Vagina (tissue), 2 donors: ENCODE measurements around the gene ARHGAP18. TPM values are rescaled to one million over a fixed set of nuclear protein-coding genes. Genes with fewer than 3 reads are reported as not detected.

Experiments
- DNase-seq, 2 donors: peaks; one replicate each; pipeline ENCODE4 v3.0.0-alpha.2; 2017; ENCODE audit errors: extremely low spot score in 2 of 2
- H3K27ac ChIP-seq: fragments of 200-600 bp; sonication (generic); one replicate; pipeline ENCODE4 v1.5.1; 2019
- H3K27me3 ChIP-seq: fragments of 200-600 bp; sonication (generic); one replicate; pipeline ENCODE4 v1.5.1; 2019
- H3K36me3 ChIP-seq, 2 donors: fragments of 200-600 bp; sonication (generic); one replicate each; pipeline ENCODE4 v1.5.1; 2017 to 2019
- H3K4me1 ChIP-seq: fragments of 200-600 bp; sonication (generic); one replicate; pipeline ENCODE4 v1.5.1; 2019
- H3K4me3 ChIP-seq, 2 donors: fragments of 200-600 bp; sonication (generic); 1 replicate in 1 of 2; 2 replicates in 1 of 2; pipeline ENCODE4 v1.5.1; 2016 to 2019
- H3K9me3 ChIP-seq: fragments of 200-600 bp; sonication (generic); one replicate; pipeline ENCODE4 v1.5.1; 2019
- POLR2A ChIP-seq, 2 donors: fragments of 450-650 bp; IDR thresholded peaks; one replicate each; pipeline ENCODE4 v1.6.1; 2017; ENCODE audit warnings: antibody characterized with exemption in 2 of 2, mild to moderate bottlenecking in 2 of 2, moderate library complexity in 2 of 2
- POLR2AphosphoS5 ChIP-seq, 2 donors: sonication (generic); formaldehyde crosslinking; IDR thresholded peaks; one replicate each; pipeline ENCODE4 v1.9.0; 2017; ENCODE audit warnings: antibody characterized with exemption in 2 of 2, mild to moderate bottlenecking in 2 of 2, low read depth in 1 of 2; ENCODE audit not compliant: insufficient read depth in 1 of 2
- intact Hi-C: fragments of 100-400 bp; cut with DNase I; formaldehyde crosslinking; loops from one replicate; pipeline ENCODE4 v1.15.1; 2023
- total RNA-seq: library from RNA; depleted of rRNA; stranded (reverse); fragments of >200 nt; gene quantifications from one replicate; pipeline ENCODE4 v1.2.3, GENCODE V29; 2016
- TF ChIP-seq, protein P1 (sequence below), 3 experiments: fragments of 450-650 bp in 2 of 3; fragments of 200-600 bp in 1 of 3; sonication (generic) in 1 of 3; IDR thresholded peaks; one replicate each; pipeline ENCODE4 v1.5.1; 2017 to 2019; ENCODE audit warnings: antibody characterized with exemption in 3 of 3, mild to moderate bottlenecking in 2 of 3, moderate library complexity in 2 of 3

Gene ARHGAP18
- total RNA-seq, 1 donor from 2014 or later = 7.6 TPM

DNA sequence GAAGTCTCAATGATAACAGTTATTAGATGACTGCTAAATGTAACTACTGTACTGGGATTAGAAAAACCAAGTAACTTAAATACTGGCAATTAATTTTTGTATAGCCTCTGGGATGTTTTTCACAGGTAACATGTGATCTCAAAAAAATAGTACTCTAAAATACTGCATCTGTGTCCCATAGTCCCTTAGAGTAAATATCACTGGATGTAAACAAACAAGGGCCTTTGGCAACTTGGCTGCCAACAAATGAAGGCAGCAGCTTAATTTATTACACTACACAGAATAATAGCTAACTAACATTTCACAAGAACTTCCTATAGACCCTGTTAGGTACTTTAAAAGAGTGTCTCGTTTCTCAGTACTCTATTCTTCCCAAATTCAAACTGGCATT is 14.0 kb downstream of the ARHGAP18 start:
- Histone ChIP-seq H3K27ac (no peak overlapping the region), H3K36me3 (no peaks in the 10 kb centered on the region), H3K4me3 (no peak overlapping the region), H3K9me3 (no peaks in the 10 kb centered on the region), H3K27me3 (no peaks in the 10 kb centered on the region), H3K4me1 (peaks cover 6% of the 10 kb centered on the region)
- intact Hi-C loops = no loop called here
- TF ChIP-seq POLR2AphosphoS5 (IDR thresholded peaks at IDR 0.05; ENCODE audit: insufficient read depth in 1 of 2, low read depth in 1 of 2) = no peak
- TF ChIP-seq POLR2A (IDR thresholded peaks at IDR 0.05) = no peak
- TF ChIP-seq, protein P1, sequence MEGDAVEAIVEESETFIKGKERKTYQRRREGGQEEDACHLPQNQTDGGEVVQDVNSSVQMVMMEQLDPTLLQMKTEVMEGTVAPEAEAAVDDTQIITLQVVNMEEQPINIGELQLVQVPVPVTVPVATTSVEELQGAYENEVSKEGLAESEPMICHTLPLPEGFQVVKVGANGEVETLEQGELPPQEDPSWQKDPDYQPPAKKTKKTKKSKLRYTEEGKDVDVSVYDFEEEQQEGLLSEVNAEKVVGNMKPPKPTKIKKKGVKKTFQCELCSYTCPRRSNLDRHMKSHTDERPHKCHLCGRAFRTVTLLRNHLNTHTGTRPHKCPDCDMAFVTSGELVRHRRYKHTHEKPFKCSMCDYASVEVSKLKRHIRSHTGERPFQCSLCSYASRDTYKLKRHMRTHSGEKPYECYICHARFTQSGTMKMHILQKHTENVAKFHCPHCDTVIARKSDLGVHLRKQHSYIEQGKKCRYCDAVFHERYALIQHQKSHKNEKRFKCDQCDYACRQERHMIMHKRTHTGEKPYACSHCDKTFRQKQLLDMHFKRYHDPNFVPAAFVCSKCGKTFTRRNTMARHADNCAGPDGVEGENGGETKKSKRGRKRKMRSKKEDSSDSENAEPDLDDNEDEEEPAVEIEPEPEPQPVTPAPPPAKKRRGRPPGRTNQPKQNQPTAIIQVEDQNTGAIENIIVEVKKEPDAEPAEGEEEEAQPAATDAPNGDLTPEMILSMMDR (IDR thresholded peaks at IDR 0.05) = no peak
- no peak for DNase-seq

DNA sequence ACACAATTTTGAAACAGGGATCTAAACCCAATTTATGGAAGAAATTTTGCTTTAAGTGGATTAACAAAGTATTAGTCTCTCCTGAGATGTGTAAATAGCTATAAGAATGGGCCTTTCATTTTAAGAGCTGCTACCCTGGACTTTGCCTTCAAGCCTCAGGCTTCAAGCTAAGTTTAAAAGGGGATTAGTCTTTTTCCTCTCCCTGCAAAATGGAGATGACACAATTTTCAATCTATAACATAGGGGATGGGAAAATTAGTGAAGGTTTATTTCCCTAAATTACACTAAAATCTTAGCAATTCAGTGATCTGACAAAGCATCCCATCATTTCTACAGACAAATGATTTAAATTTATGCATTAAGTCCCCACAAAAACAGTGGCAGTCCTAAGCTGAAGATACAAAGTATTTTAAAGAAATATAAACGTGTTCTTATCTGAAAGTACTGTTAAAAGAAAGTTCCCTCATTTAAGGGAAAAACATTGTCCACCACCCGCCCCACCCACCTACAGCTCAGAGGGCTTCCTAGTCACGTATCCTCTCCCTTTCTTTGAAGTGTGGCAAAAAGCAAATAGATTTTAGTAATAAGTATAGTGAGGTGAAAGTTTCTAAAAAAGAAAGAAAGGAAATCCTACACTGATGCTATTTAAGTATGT is 14.5 kb downstream of the ARHGAP18 start:
- no peaks in the 10 kb centered on the region for H3K36me3 ChIP-seq
- peaks cover 6% of the 10 kb centered on the region for H3K4me1 ChIP-seq
- no peaks in the 10 kb centered on the region for H3K27me3 ChIP-seq
- DNase-seq = no peak
- no peak overlapping the region for H3K4me3 ChIP-seq
- intact Hi-C loops = no loop called here
- H3K9me3 ChIP-seq = no peaks in the 10 kb centered on the region
- TF ChIP-seq, protein P1 (IDR thresholded peaks at IDR 0.05) = no peak
- TF ChIP-seq POLR2A (IDR thresholded peaks at IDR 0.05) = no peak
- no peak for TF ChIP-seq POLR2AphosphoS5 (IDR thresholded peaks at IDR 0.05; ENCODE audit: insufficient read depth in 1 of 2, low read depth in 1 of 2)
- H3K27ac ChIP-seq = no peak overlapping the region

GRCh38 chr6:129694036-129694435 is 15.9 kb downstream of the ARHGAP18 start:
- intact Hi-C loops = no loop called here

DNA sequence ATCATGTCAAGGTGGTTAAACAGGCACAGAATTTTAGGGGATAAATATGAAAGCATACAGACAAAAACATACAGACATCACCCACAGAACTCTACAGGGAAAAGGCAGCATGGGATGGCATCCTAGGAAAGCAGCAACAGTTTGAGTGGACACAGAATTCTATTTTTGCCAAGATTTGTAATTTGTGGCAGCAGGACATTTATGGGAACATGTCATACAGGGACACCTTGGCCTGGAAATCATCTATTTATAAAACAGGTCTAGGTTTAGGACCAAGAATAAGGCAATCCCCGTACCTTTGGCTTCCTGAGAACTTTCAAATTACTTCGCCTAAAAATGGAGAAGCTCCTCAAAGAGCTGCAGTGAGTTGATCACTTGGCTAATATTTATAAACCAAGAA is 17.5 kb downstream of the ARHGAP18 start:
- no peaks in the 10 kb centered on the region for H3K9me3 ChIP-seq
- intact Hi-C loops = no loop called here
- no peaks in the 10 kb centered on the region for H3K27me3 ChIP-seq
- no peaks in the 10 kb centered on the region for H3K36me3 ChIP-seq
- peaks cover 10% of the 10 kb centered on the region for H3K4me1 ChIP-seq
- no peak overlapping the region for H3K27ac ChIP-seq
- TF ChIP-seq, protein P1 (IDR thresholded peaks at IDR 0.05) = no peak
- no peak for TF ChIP-seq POLR2AphosphoS5 (IDR thresholded peaks at IDR 0.05; ENCODE audit: insufficient read depth in 1 of 2, low read depth in 1 of 2)
- TF ChIP-seq POLR2A (IDR thresholded peaks at IDR 0.05) = no peak
- H3K4me3 ChIP-seq = no peak overlapping the region
- no peak for DNase-seq

More at GRCh38 chr6:129694036-129694435, 15.9 kb downstream of the ARHGAP18 start:
- Histone ChIP-seq H3K4me1 (peaks cover 10% of the 10 kb centered on the region), H3K36me3 (no peaks in the 10 kb centered on the region), H3K27ac (no peak overlapping the region), H3K27me3 (no peaks in the 10 kb centered on the region), H3K9me3 (no peaks in the 10 kb centered on the region), H3K4me3 (no peak overlapping the region)
- DNase-seq = no peak
- TF ChIP-seq, protein P1 (IDR thresholded peaks at IDR 0.05) = no peak
- TF ChIP-seq POLR2AphosphoS5 (IDR thresholded peaks at IDR 0.05; ENCODE audit: insufficient read depth in 1 of 2, low read depth in 1 of 2) (no peak), POLR2A (IDR thresholded peaks at IDR 0.05) (no peak)

GRCh38 chr6:129691709-129692108 is 18.3 kb downstream of the ARHGAP18 start:
- intact Hi-C loops = no loop called here
- no peak overlapping the region for H3K4me3 ChIP-seq
- H3K27me3 ChIP-seq = no peaks in the 10 kb centered on the region
- no peak for TF ChIP-seq POLR2AphosphoS5 (IDR thresholded peaks at IDR 0.05; ENCODE audit: insufficient read depth in 1 of 2, low read depth in 1 of 2)
- TF ChIP-seq, protein P1 (IDR thresholded peaks at IDR 0.05) = no peak
- peaks cover 10% of the 10 kb centered on the region for H3K4me1 ChIP-seq
- no peaks in the 10 kb centered on the region for H3K36me3 ChIP-seq
- H3K27ac ChIP-seq = no peak overlapping the region
- H3K9me3 ChIP-seq = no peaks in the 10 kb centered on the region
- DNase-seq = no peak
